SK-N-SH (cell line): ENCODE results near the gene TRAF1.

Source experiments
- CTCF ChIP-seq: fragments of 200-600 bp; sonication (generic); IDR thresholded peaks from 2 replicates; pipeline ENCODE4 v1.6.1; 2017; ENCODE audit warnings: antibody characterized with exemption, mild to moderate bottlenecking, moderate library complexity
- FOSL2 ChIP-seq: IDR thresholded peaks from 2 replicates; pipeline ENCODE4 v1.4.0; 2012; ENCODE audit warnings: low read depth, mild to moderate bottlenecking, moderate library complexity, borderline replicate concordance
- FOXM1 ChIP-seq: IDR thresholded peaks from 2 replicates; pipeline ENCODE4 v1.4.0; 2012; ENCODE audit warnings: low read depth, mild to moderate bottlenecking
- MAX ChIP-seq: IDR thresholded peaks from 2 replicates; pipeline ENCODE4 v1.4.0; 2012; ENCODE audit warnings: low read depth
- NFIC ChIP-seq: IDR thresholded peaks from 2 replicates; pipeline ENCODE4 v1.4.0; 2012; ENCODE audit warnings: borderline replicate concordance
- POLR2AphosphoS5 ChIP-seq: IDR thresholded peaks from 2 replicates; pipeline ENCODE4 v1.6.1; 2012; ENCODE audit warnings: low read depth, low read length
- RAD21 ChIP-seq: IDR thresholded peaks from 2 replicates; pipeline ENCODE4 v1.6.1; 2012; ENCODE audit warnings: mild to moderate bottlenecking, low read length
- SIN3A ChIP-seq: IDR thresholded peaks from 2 replicates; pipeline ENCODE4 v1.6.1; 2012; ENCODE audit warnings: low read depth, mild to moderate bottlenecking, low read length, moderate library complexity, borderline replicate concordance
- TAF1 ChIP-seq: IDR thresholded peaks from 2 replicates; pipeline ENCODE4 v1.6.1; 2012; ENCODE audit warnings: low read depth, mild to moderate bottlenecking, low read length, moderate library complexity, borderline replicate concordance
- YY1 ChIP-seq: IDR thresholded peaks from 2 replicates; pipeline ENCODE4 v1.4.0; 2012; ENCODE audit warnings: low read depth, mild to moderate bottlenecking

- TF ChIP-seq CTCF (no peak), MAX (no peak), FOXM1 (no peak), SIN3A (no peak), RAD21 (no peak), POLR2AphosphoS5 (no peak), FOSL2 (no peak), TAF1 (no peak), YY1 (no peak), NFIC (no peak)
Measured at GRCh38 chr9:120853198-120853597, 73.4 kb downstream of the TRAF1 start.
